A673 (cell line): ENCODE measurements around the gene SKAP1. TPM values are rescaled to one million over a fixed set of nuclear protein-coding genes. Genes with fewer than 3 reads are reported as not detected.
A peak's percentile ranks its signal among the peaks of the same experiment; 100 is the strongest.

Source experiments
- BruUV-seq: library from RNA; stranded (reverse); fragments of 400-500 nt; replicated peaks from 2 replicates; lab custom pipeline; 2021; lab: Mats Ljungman, UMichigan
- CTCF ChIA-PET: fragments of 300-600 bp; sonication (Branson Sonifier 250); formaldehyde crosslinking; loops from one replicate; lab custom pipeline; 2022; ENCODE audit warnings: antibody characterized with exemption; lab: Charles Lee
- POLR2A ChIA-PET: fragments of 300-600 bp; sonication (Branson Sonifier 250); formaldehyde crosslinking; loops from one replicate; lab custom pipeline; 2022; ENCODE audit warnings: antibody characterized with exemption; ENCODE audit not compliant: low non-redundant PET; lab: Charles Lee
- DNase-seq: peaks from one replicate; pipeline ENCODE4 v3.0.0-alpha.2; 2015; ENCODE audit warnings: low spot score
- H3K27ac ChIP-seq: fragments of 200-600 bp; sonication (generic); 2 replicates; pipeline ENCODE4 v1.5.1; 2016; ENCODE audit warnings: mixed run types, low read depth, mild to moderate bottlenecking, mixed read lengths, antibody characterized with exemption, low read length; ENCODE audit not compliant: poor library complexity, severe bottlenecking
- H3K27me3 ChIP-seq: fragments of 200-600 bp; sonication (generic); replicated peaks from 2 replicates; pipeline ENCODE4 v1.6.1; 2017; ENCODE audit warnings: mixed run types, low read depth, mild to moderate bottlenecking, mixed read lengths, antibody characterized with exemption, low read length; ENCODE audit not compliant: insufficient read depth, poor library complexity
- H3K36me3 ChIP-seq: fragments of 200-600 bp; sonication (generic); 2 replicates; pipeline ENCODE4 v1.6.1; 2016; ENCODE audit warnings: mixed run types, mild to moderate bottlenecking, mixed read lengths, antibody characterized with exemption, low read length; ENCODE audit not compliant: insufficient read depth, poor library complexity, severe bottlenecking
- H3K4me1 ChIP-seq: fragments of 200-600 bp; sonication (generic); 2 replicates; pipeline ENCODE4 v1.6.1; 2017; ENCODE audit warnings: mixed run types, mild to moderate bottlenecking, mixed read lengths, antibody characterized with exemption, low read length; ENCODE audit not compliant: insufficient read depth, poor library complexity, severe bottlenecking
- H3K4me3 ChIP-seq: fragments of 200-600 bp; sonication (generic); 2 replicates; pipeline ENCODE4 v1.5.1; 2016; ENCODE audit warnings: low read depth, mixed run types, mild to moderate bottlenecking, mixed read lengths, low read length; ENCODE audit not compliant: poor library complexity, severe bottlenecking
- H3K9me3 ChIP-seq: fragments of 200-600 bp; sonication (generic); 2 replicates; pipeline ENCODE4 v1.6.1; 2016; ENCODE audit warnings: mixed run types, low read depth, mild to moderate bottlenecking, mixed read lengths, antibody characterized with exemption, low read length; ENCODE audit not compliant: poor library complexity, severe bottlenecking
- CTCF ChIP-seq: fragments of 300-800, 200-600 bp; sonication (generic); conservative IDR thresholded peaks from 2 replicates; pipeline ENCODE4 v1.5.1; 2017; ENCODE audit warnings: low read depth, mild to moderate bottlenecking, antibody characterized with exemption, low read length, moderate library complexity, mixed read lengths
- EZH2 ChIP-seq: fragments of 200-600 bp; sonication (generic); IDR thresholded peaks from 2 replicates; pipeline ENCODE4 v1.6.1; 2017; ENCODE audit warnings: borderline replicate concordance, low read depth, mild to moderate bottlenecking, mixed read lengths, antibody characterized with exemption, low read length; ENCODE audit not compliant: poor library complexity, severe bottlenecking
- intact Hi-C: fragments of 100-400 bp; cut with micrococcal nuclease; formaldehyde crosslinking; loops from one replicate; pipeline ENCODE4 v1.10.0; 2022; ENCODE audit not compliant: unreplicated experiment
- total RNA-seq: library from RNA; stranded (reverse); gene quantifications from 2 replicates; pipeline ENCODE4 v1.2.3, GENCODE V29; 2021

Gene SKAP1
- total RNA-seq, 1 experiment from 2014 or later, result not detected

GRCh38 chr17:48386826-48387225, 43.2 kb downstream of the SKAP1 start:
- ChIA-PET CTCF (no interaction called here), POLR2A (interaction anchor here (0.7 kb wide), 1 partner anchor 197 kb away, joined by 3 read pairs; no protein-coding TSS in a partner anchor)
- TF ChIP-seq EZH2, result no peak
- no peak for TF ChIP-seq CTCF
- no TSS peak for BruUV-seq
- Histone ChIP-seq H3K4me1 (peaks cover 42% of the 10 kb centered on the region), H3K4me3 (no peak overlapping the region), H3K9me3 (no peaks in the 10 kb centered on the region), H3K27ac (no peak overlapping the region), H3K27me3 (peaks cover 30% of the 10 kb centered on the region), H3K36me3 (no peaks in the 10 kb centered on the region)
- intact Hi-C loops, result no loop called here
- no peak for DNase-seq

- no peaks in the 10 kb centered on the region for H3K36me3 ChIP-seq
- peaks cover 34% of the 10 kb centered on the region for H3K27me3 ChIP-seq
- POLR2A ChIA-PET, result no interaction called here
- no peaks in the 10 kb centered on the region for H3K9me3 ChIP-seq
- no peak for TF ChIP-seq EZH2
- CTCF ChIA-PET, result no interaction called here
- intact Hi-C loops, result no loop called here
- BruUV-seq, result no TSS peak
- no peak for DNase-seq
- no peak overlapping the region for H3K27ac ChIP-seq
- no peak overlapping the region for H3K4me3 ChIP-seq
- peaks cover 42% of the 10 kb centered on the region for H3K4me1 ChIP-seq
These were observed 44.7 kb downstream of the SKAP1 start for GRCh38 chr17:48385319-48385718.

- peaks cover 38% of the 10 kb centered on the region for H3K27me3 ChIP-seq
- intact Hi-C loops, result no loop called here
- H3K9me3 ChIP-seq, result no peaks in the 10 kb centered on the region
- H3K36me3 ChIP-seq, result no peaks in the 10 kb centered on the region
- DNase-seq, result no peak
- TF ChIP-seq EZH2 (no peak), CTCF (no peak)
- H3K4me1 ChIP-seq, result peaks cover 34% of the 10 kb centered on the region
- POLR2A ChIA-PET, result no interaction called here
- no TSS peak for BruUV-seq
- no peak overlapping the region for H3K27ac ChIP-seq
- H3K4me3 ChIP-seq, result no peak overlapping the region
- CTCF ChIA-PET, result interaction anchor here (0.7 kb wide), 1 partner anchor 382 kb away, joined by 13 read pairs; no protein-coding TSS in a partner anchor
These were observed 45.9 kb downstream of the SKAP1 start for GRCh38 chr17:48384164-48384563.

GRCh38 chr17:48382989-48383388, 47.0 kb downstream of the SKAP1 start:
- TF ChIP-seq CTCF (no peak), EZH2 (no peak)
- Histone ChIP-seq H3K36me3 (no peaks in the 10 kb centered on the region), H3K4me3 (no peak overlapping the region), H3K27ac (no peak overlapping the region), H3K27me3 (peaks cover 50% of the 10 kb centered on the region), H3K4me1 (peaks cover 25% of the 10 kb centered on the region), H3K9me3 (no peaks in the 10 kb centered on the region)
- ChIA-PET POLR2A (no interaction called here), CTCF (no interaction called here)
- no TSS peak for BruUV-seq
- DNase-seq, result peak; percentile 90
- intact Hi-C loops, result no loop called here
